NCI-H524 (cell line): Measurements from ENCODE around the gene NRARP.
A peak's percentile ranks its signal among the peaks of the same experiment; 100 is the strongest.

Experiments
- DNase-seq, 2 experiments: peaks; one replicate each; lab custom pipeline; 2025; lab: John Stamatoyannopoulos, UW

NRARP gene

DNA sequence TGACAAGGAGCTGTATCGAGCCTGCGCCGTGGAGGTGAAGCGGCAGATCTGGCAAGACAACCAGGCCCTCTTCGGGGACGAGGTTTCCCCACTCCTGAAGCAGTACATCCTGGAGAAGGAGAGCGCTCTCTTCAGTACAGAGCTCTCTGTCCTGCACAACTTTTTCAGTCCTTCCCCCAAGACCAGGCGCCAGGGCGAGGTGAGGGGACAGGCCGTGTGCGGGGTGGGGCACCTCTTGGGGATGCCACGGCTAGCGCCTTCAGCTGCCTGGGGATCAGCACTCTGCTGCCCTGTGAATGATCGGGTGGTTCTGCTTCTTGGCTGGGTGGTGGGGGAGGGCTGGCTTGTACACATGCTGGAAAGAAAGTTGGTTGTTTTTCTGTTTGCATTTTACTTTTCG lies 45.2 kb downstream of the NRARP start:
- no peak for DNase-seq

- no peak for DNase-seq
Measured at GRCh38 chr9:137256362-137256761, 45.7 kb downstream of the NRARP start.

DNA sequence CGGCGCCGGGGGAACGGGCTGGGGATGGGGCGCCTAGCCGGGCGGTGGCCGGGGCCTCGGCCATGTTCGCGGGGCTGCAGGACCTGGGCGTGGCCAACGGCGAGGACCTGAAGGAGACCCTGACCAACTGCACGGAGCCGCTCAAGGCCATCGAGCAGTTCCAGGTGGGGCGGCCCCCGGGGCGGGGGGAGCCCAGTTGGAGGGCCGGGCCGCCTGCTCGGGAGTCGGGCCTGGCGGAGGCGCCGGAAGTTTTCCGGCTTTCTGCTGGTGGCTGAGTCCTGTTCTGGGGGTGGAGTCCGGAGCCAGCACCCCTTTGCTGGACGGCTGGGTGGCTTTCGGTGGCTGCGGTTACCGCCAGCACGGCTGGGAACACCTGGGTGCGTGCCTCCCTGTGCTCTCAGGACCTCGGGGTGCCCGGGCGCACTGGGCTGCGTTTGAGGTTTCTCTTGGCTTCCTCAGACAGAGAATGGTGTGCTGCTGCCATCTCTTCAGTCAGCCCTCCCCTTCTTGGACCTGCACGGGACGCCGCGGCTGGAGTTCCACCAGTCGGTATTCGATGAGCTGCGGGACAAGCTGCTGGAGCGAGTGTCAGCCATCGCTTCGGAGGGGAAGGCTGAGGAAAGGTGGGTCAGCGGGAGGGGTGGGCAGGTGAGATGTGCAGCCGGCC lies 46.5 kb downstream of the NRARP start:
- DNase-seq: peak in 1 of 2 experiments; percentile 69

DNA sequence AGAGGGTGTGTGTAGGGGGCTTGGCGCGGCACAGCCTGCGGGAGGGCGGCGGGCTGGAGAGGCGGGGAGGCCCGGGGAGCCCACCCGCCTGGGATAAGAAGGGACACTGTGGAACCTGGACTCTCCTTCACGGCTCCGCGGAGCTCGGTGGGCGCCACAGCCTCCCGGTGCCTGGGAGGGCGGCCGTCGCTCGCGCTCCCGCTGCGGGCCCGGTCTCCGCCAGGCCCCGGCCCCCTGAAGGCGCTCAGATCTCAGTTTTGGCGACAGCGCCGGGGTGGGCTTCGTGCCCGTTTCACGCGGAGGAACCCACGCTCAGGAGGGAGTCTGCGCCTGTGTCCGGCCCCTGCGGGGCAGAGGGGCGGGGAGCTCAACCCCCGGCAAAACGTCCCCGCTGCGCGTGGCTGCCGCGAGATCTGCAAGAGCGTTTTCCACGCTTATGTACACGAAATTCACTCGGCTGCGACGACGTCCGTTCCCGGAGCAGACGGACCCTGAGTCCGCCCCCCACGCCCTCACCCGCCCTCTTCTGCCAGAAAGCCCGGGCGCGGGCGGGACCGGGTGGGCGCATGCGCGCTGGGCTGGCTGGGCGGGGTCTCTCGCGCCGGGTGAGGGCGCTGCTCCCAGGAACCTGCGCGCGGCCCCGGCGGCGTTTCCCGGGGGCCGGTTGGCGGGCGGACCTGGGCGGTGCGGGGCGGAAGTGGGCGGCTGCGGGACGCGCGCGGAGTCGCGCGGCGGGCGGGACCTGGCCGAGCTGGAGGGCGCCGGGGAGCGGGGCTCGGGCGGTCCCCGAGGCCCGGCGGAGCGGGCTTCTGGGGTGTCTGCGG lies 47.2 kb downstream of the NRARP start, which contains the start of gene NELFB:
Gene NELFB (plus strand): TSS at position 704 of the 824 bp plus-strand sequence.
- peak; percentile 77 to 89 for DNase-seq

GRCh38 chr9:137253717-137254623 lies 48.1 kb downstream of the NRARP start:
- DNase-seq: no peak

- DNase-seq: no peak
Measured at GRCh38 chr9:137252555-137253506, 49.2 kb downstream of the NRARP start.

DNA sequence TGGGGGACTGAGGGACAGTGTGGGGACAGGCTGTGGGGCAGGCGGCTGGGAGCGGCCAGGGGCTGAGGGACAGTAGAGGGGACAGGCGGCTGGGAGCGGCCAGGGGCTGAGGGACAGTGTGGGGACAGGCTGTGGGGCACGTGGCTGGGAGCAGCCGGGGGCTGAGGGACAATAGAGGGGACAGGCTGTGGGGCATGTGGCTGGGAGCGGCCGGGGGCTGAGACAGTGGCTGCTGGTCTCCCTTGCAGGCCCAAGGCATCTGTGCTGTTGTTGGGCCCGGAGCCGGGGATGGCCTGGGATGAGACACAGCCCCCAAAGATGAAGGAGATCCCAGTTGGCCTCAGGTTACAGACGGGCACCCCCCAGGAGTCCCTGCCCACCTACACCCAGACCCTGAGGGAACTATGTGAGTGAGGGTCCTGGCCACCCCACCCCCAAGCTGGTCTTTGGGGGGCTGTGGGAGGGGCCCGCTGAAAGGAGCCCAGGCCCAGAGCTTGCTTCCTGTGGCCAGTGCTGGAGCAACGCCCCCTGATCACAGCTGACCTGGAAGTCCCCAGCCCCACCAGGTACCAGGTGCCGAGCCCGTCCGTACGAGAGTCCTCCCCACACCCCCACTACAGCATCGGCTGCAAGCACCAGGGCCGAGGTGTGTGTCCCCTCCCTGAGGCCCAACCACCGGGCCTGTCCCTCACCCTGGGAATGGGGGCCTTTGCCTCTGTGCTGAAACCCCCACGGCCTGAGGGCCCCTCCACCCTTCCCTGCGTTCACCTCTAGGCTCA lies 50.4 kb downstream of the NRARP start:
- DNase-seq: no peak

- no peak for DNase-seq
Measured at GRCh38 chr9:137251194-137251461, 50.9 kb downstream of the NRARP start, which contains the start of gene STPG3. Gene STPG3 (plus strand): TSS chr9:137251286. CDS start chr9:137251287, 1 bp downstream.

DNA sequence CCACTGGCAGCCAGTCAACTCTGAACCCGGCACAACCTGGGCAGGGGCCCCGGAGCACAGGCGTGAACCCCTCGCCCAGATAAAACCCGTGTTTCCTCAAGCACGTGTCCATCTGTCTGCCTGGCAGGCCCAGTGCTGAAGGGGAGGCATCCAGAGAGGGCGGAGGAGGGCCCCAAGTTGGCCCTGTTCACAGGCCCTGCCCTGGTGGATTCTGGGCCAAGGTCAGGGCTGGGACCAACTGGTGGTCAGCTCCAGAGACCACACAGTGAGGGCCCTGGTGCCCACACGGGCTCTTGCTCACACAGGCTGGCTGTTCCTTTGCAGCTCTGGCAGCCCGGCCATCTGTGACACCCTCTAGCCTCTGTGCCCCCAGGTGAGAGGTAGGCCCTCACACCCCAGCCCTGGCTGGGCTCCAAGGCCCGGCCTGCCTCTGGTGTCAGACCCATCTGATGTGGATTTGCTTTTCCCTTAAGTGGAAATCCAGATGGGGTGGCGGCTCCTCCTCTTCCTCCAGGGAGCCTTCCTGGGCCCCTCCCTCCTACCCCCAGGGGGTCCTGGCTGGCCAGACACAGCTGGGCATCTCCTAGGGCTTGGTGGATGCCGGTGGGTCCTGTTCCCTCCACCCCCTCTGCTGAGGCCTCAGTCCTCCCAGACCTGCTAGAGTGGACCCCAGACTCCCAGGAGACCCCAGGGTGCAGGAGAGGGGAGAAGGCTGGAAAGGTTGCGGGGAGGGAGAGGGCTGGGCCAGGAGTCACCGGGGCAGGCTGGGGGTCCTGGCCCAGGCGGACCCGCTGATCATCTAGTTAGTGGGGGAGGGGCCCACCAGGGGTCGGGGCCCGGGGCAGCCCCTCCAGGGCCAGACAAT lies 51.5 kb downstream of the NRARP start:
- DNase-seq: peak; percentile 63 to 79
